Nephron (organoid): ENCODE measurements around the gene GRAMD1A.
"Not testable (repeated sequence)": the region's sequence is repeated elsewhere in the genome, so short reads cannot be mapped to it uniquely, and the experiment has no call there.

Source experiments
- H3K27ac Mint-ChIP-seq, 3 experiments: 2 replicates each; pipeline ENCODE4 v1.8.0; 2020; ENCODE audit warnings: mixed read lengths in 3 of 3, mild to moderate bottlenecking in 2 of 3, moderate library complexity in 1 of 3
- H3K27me3 Mint-ChIP-seq: 2 replicates; pipeline ENCODE4 v1.8.0; 2021; ENCODE audit warnings: low read depth, mild to moderate bottlenecking, moderate library complexity, mixed read lengths
- H3K36me3 Mint-ChIP-seq: 2 replicates; pipeline ENCODE4 v1.8.0; 2020; ENCODE audit warnings: low read depth, mixed read lengths
- H3K4me1 Mint-ChIP-seq: 2 replicates; pipeline ENCODE4 v1.8.0; 2020; ENCODE audit warnings: mixed read lengths
- H3K4me3 Mint-ChIP-seq, 3 experiments: 2 replicates each; pipeline ENCODE4 v1.8.0; 2020; ENCODE audit warnings: mild to moderate bottlenecking in 3 of 3, mixed read lengths in 3 of 3, moderate library complexity in 2 of 3
- H3K9me3 Mint-ChIP-seq: 2 replicates; pipeline ENCODE4 v1.8.0; 2020; ENCODE audit warnings: mixed read lengths
- CTCF ChIP-seq, 3 experiments: fragments of 200-600 bp; sonication (generic); IDR thresholded peaks; one replicate each; pipeline ENCODE4 v1.5.0; 2021; ENCODE audit warnings: antibody characterized with exemption in 3 of 3; ENCODE audit not compliant: unreplicated experiment in 3 of 3

The GRAMD1A gene

GRCh38 chr19:35011737-35012682 lies 11.9 kb downstream of the GRAMD1A start:
- H3K27ac Mint-ChIP-seq: no peak overlapping the region
- no peak for TF ChIP-seq CTCF (IDR thresholded peaks at IDR 0.05; ENCODE audit: unreplicated experiment in 3 of 3)
- H3K4me3 Mint-ChIP-seq: no peak overlapping the region
- H3K36me3 Mint-ChIP-seq: peaks cover 54% of the 10 kb centered on the region
- peaks cover 3% of the 10 kb centered on the region for H3K27me3 Mint-ChIP-seq
- peaks cover 4% of the 10 kb centered on the region for H3K4me1 Mint-ChIP-seq
- H3K9me3 Mint-ChIP-seq: no peaks in the 10 kb centered on the region

GRCh38 chr19:35013041-35013819 lies 13.1 kb downstream of the GRAMD1A start:
- H3K4me1 Mint-ChIP-seq: peaks cover 4% of the 10 kb centered on the region
- peaks cover 3% of the 10 kb centered on the region for H3K27me3 Mint-ChIP-seq
- peaks cover 64% of the 10 kb centered on the region for H3K36me3 Mint-ChIP-seq
- peak; percentile 89 to 98 (median 91) for TF ChIP-seq CTCF (IDR thresholded peaks at IDR 0.05; ENCODE audit: unreplicated experiment in 3 of 3)
- no peak overlapping the region for H3K4me3 Mint-ChIP-seq
- H3K27ac Mint-ChIP-seq: peak overlapping the region in 1 of 3 experiments; percentile 79
- no peaks in the 10 kb centered on the region for H3K9me3 Mint-ChIP-seq

GRCh38 chr19:35013820-35014754 lies 14.0 kb downstream of the GRAMD1A start:
- Mint-ChIP-seq H3K36me3 (peaks cover 67% of the 10 kb centered on the region), H3K4me1 (peaks cover 4% of the 10 kb centered on the region), H3K4me3 (no peak overlapping the region), H3K27me3 (peaks cover 3% of the 10 kb centered on the region), H3K9me3 (no peaks in the 10 kb centered on the region), H3K27ac (peak overlapping the region in 1 of 3 experiments; percentile 79)
- no peak for TF ChIP-seq CTCF (IDR thresholded peaks at IDR 0.05; ENCODE audit: unreplicated experiment in 3 of 3)

GRCh38 chr19:35014774-35015173 lies 14.7 kb downstream of the GRAMD1A start:
- not testable (repeated sequence) for H3K4me1 Mint-ChIP-seq, H3K27me3 Mint-ChIP-seq, H3K27ac Mint-ChIP-seq, H3K9me3 Mint-ChIP-seq, H3K4me3 Mint-ChIP-seq
- H3K36me3 Mint-ChIP-seq: peaks cover 71% of the 10 kb centered on the region

- Mint-ChIP-seq H3K4me3 (no peak overlapping the region), H3K9me3 (no peaks in the 10 kb centered on the region), H3K27me3 (peaks cover 3% of the 10 kb centered on the region), H3K27ac (no peak overlapping the region), H3K36me3 (peaks cover 73% of the 10 kb centered on the region), H3K4me1 (peaks cover 4% of the 10 kb centered on the region)
- no peak for TF ChIP-seq CTCF (IDR thresholded peaks at IDR 0.05; ENCODE audit: unreplicated experiment in 3 of 3)
These were observed 15.3 kb downstream of the GRAMD1A start for GRCh38 chr19:35015270-35015953.
